ENCODE results near the gene NPTXR.
A peak's percentile ranks its signal among the peaks of the same experiment; 100 is the strongest.

The NPTXR gene

DNA sequence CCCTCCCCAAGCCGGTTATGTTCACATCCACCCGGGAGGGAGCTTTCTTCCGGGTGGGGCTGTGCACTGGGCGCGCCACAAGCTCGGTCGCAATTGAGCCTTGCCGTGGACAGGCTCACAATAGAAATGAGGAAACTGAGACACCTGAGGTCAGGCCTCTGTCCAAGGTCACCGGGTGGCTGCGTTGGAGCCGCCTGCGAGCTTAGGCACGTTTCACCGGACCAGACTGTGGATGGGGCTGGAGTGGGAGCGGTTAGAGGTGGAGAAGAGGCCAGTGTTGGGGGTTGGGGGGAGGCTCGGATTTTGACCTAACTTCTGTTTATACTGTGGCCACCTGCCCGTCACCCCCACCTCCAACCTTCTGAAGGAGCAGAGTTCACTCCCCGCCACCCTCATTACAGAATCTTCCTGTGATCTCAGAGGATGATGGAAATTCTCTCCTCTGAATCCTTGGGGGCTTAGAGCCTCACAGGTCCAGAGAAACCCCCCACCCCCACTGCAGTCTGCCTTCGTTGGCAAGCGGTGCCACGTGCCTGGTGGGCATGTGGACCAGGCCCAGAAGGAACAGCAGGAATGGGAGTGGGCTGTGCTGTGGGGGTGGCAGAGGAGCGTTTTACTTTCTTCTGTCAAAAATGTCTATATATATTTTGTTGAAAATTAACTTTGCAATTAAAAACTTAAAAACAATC, 631 bp upstream of the NPTXR start:
- Histone ChIP-seq H3K27me3 (ENCODE audit: control insufficient read depth, insufficient read depth, low read length) (peaks cover 33% of the 10 kb centered on the region), H3K36me3 (ENCODE audit: control insufficient read depth, insufficient read depth, low read length) (no peaks in the 10 kb centered on the region), H3K4me1 (ENCODE audit: control insufficient read depth, insufficient read depth, low read length) (peaks cover 5% of the 10 kb centered on the region), H3K9ac (ENCODE audit: low read depth, low read length) (no peak overlapping the region), H3K9me3 (ENCODE audit: control insufficient read depth, insufficient read depth, low read length) (no peaks in the 10 kb centered on the region), H3K4me3 (ENCODE audit: low read depth, low read length) (peak overlapping the region; percentile 49)

DNA sequence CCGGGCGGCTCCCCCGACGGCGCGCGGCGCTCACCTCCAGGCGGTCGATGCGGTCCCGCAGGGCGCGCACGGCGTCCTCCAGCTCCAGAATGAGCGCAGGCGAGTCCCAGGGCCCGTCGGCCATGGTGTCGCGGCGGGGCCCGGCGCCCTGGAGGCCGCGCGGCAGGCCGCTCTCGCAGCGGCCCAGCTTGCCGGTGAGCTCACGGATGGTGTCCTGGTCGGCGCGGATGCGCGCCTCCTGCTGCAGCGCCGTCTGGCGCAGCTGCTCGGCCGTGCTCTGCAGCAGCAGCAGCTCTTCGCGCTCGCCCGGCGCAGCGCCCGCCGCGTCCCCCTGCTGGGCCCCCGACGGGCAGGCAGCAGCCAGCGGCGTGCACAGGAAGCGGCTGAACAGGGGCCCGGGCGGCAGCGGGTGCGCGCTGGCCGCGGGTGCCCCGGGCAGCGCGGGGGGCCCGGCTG, 599 bp downstream of the NPTXR start:
- peaks cover 5% of the 10 kb centered on the region for H3K4me1 ChIP-seq (ENCODE audit: control insufficient read depth, insufficient read depth, low read length)
- H3K4me3 ChIP-seq (ENCODE audit: low read depth, low read length): peak overlapping the region; percentile 59
- peaks cover 33% of the 10 kb centered on the region for H3K27me3 ChIP-seq (ENCODE audit: control insufficient read depth, insufficient read depth, low read length)
- no peaks in the 10 kb centered on the region for H3K9me3 ChIP-seq (ENCODE audit: control insufficient read depth, insufficient read depth, low read length)
- no peaks in the 10 kb centered on the region for H3K36me3 ChIP-seq (ENCODE audit: control insufficient read depth, insufficient read depth, low read length)
- peak overlapping the region; percentile 47 for H3K9ac ChIP-seq (ENCODE audit: low read depth, low read length)

DNA sequence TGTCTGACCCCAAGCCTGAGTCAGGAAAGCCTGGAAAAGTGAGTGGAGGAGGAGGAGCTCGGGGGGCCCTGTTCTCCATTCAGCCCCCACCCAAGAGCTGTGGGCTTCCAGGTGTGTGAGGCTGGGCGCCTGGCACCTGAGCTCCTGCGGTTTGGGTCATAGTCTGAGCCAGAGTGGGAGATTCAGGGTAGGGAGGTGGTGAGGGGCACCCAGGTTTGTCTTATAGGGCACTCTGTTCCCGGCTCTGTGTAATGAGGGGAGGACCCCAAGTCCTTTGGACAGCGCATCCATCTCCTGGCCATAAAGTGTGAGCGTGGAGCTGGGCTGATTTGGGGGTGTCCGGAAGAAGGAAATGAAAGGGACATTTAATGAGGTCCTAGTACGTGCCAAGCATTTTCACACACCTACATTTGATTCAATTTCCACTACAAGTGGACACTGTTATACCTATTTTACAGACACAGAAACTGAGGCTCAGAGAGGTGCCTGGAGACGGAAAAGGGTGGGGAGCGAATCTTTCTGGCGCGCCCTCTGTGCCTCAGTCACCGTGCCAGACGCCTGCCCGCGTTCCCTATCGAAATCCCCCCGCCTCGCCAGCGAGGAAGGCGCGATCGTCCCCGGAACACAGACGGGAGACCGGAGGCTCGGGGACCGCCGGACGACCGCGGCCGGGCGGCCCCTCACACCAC, 1.2 kb downstream of the NPTXR start:
- Histone ChIP-seq H3K9me3 (ENCODE audit: control insufficient read depth, insufficient read depth, low read length) (no peaks in the 10 kb centered on the region), H3K4me1 (ENCODE audit: control insufficient read depth, insufficient read depth, low read length) (peaks cover 5% of the 10 kb centered on the region), H3K36me3 (ENCODE audit: control insufficient read depth, insufficient read depth, low read length) (no peaks in the 10 kb centered on the region), H3K9ac (ENCODE audit: low read depth, low read length) (peak overlapping the region; percentile 47), H3K4me3 (ENCODE audit: low read depth, low read length) (peak overlapping the region; percentile 59), H3K27me3 (ENCODE audit: control insufficient read depth, insufficient read depth, low read length) (peaks cover 33% of the 10 kb centered on the region)

DNA sequence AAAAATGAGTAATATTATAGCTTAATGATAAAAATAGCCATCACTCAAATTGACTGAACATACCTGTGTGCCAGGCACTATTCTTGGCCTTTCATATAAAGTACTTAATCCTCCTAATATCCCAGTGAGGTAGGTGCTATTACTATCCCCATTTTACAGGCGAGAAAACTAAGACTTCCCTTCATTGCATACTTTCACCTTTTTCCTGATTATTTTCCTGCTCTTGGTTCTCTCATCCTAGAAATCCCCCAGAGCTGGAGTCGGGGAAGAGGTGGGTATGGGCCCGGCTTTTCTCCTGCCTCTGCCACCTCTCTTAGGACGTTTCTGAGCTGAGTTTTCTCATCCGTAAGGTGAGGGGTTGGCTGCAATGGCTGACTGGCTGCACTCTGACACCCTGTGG, 2.2 kb downstream of the NPTXR start:
- H3K4me3 ChIP-seq (ENCODE audit: low read depth, low read length): no peak overlapping the region
- H3K4me1 ChIP-seq (ENCODE audit: control insufficient read depth, insufficient read depth, low read length): peaks cover 8% of the 10 kb centered on the region
- H3K27me3 ChIP-seq (ENCODE audit: control insufficient read depth, insufficient read depth, low read length): peaks cover 32% of the 10 kb centered on the region
- H3K9ac ChIP-seq (ENCODE audit: low read depth, low read length): no peak overlapping the region
- H3K9me3 ChIP-seq (ENCODE audit: control insufficient read depth, insufficient read depth, low read length): no peaks in the 10 kb centered on the region
- H3K36me3 ChIP-seq (ENCODE audit: control insufficient read depth, insufficient read depth, low read length): no peaks in the 10 kb centered on the region

DNA sequence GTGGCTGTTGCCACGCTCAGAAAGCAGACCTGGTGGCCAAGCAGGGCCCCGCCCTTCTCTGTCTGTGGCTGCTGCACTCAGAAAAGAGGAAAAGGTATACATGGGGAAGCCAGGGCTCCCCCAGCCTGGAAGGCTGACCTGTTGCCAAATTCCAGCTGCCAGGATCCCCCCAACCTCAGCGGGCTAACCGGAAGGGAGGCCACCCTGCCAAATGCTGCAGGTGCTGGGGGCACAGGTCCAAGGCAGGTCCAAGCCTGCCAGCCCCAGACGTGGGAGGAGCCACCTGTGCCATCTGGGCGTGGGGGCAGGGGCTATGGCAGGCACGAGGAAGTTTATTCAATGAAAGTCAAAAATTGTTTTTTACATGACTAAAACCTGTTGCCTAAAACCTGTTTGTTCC, 2.6 kb downstream of the NPTXR start:
- Histone ChIP-seq H3K36me3 (ENCODE audit: control insufficient read depth, insufficient read depth, low read length) (no peaks in the 10 kb centered on the region), H3K4me1 (ENCODE audit: control insufficient read depth, insufficient read depth, low read length) (peaks cover 10% of the 10 kb centered on the region), H3K4me3 (ENCODE audit: low read depth, low read length) (no peak overlapping the region), H3K27me3 (ENCODE audit: control insufficient read depth, insufficient read depth, low read length) (peaks cover 31% of the 10 kb centered on the region), H3K9ac (ENCODE audit: low read depth, low read length) (no peak overlapping the region), H3K9me3 (ENCODE audit: control insufficient read depth, insufficient read depth, low read length) (no peaks in the 10 kb centered on the region)

DNA sequence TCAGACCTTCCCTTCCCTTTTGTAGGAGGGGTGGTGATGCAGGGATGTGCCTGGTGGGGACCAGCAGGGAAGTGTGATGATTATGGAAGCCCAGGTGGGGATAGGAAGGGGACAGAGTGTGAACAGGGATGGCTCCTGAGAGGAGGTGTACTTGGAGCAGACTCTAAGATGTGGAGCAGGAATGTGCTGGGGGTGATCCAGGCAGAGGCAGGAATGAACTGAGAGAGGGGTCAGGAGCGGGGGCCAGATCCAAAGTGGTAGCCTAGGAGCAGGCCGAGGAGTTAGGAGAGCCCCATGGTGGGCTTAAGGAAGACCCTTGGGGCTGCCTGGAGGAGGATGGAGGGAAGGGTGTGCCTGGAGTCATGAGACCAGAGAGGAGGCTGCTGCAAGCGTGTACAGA, 3.7 kb downstream of the NPTXR start:
- Histone ChIP-seq H3K27me3 (ENCODE audit: control insufficient read depth, insufficient read depth, low read length) (peaks cover 24% of the 10 kb centered on the region), H3K4me3 (ENCODE audit: low read depth, low read length) (no peak overlapping the region), H3K4me1 (ENCODE audit: control insufficient read depth, insufficient read depth, low read length) (peaks cover 12% of the 10 kb centered on the region), H3K9ac (ENCODE audit: low read depth, low read length) (no peak overlapping the region), H3K36me3 (ENCODE audit: control insufficient read depth, insufficient read depth, low read length) (no peaks in the 10 kb centered on the region), H3K9me3 (ENCODE audit: control insufficient read depth, insufficient read depth, low read length) (no peaks in the 10 kb centered on the region)

DNA sequence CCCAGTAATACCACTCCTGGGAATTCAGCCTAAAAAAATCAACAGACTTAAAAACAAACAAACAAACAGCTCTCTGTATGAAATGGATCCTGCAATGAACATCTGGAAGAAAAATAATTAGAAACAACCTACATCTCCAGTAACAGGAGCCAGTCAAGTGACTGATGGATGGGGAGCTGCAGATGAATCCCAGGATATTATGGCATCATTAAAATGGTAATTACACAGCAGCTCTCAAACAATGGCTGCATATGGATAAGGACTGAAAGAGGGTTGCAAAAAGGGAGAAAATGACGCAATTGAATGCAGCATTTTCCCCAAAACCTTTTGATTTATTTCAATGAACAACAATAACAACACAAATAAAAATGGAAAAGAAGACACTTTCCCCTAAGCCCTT, 4.1 kb downstream of the NPTXR start:
- H3K4me3 ChIP-seq (ENCODE audit: low read depth, low read length): no peak overlapping the region
- H3K27me3 ChIP-seq (ENCODE audit: control insufficient read depth, insufficient read depth, low read length): peaks cover 19% of the 10 kb centered on the region
- no peak overlapping the region for H3K9ac ChIP-seq (ENCODE audit: low read depth, low read length)
- H3K4me1 ChIP-seq (ENCODE audit: control insufficient read depth, insufficient read depth, low read length): peaks cover 12% of the 10 kb centered on the region
- no peaks in the 10 kb centered on the region for H3K9me3 ChIP-seq (ENCODE audit: control insufficient read depth, insufficient read depth, low read length)
- no peaks in the 10 kb centered on the region for H3K36me3 ChIP-seq (ENCODE audit: control insufficient read depth, insufficient read depth, low read length)

DNA sequence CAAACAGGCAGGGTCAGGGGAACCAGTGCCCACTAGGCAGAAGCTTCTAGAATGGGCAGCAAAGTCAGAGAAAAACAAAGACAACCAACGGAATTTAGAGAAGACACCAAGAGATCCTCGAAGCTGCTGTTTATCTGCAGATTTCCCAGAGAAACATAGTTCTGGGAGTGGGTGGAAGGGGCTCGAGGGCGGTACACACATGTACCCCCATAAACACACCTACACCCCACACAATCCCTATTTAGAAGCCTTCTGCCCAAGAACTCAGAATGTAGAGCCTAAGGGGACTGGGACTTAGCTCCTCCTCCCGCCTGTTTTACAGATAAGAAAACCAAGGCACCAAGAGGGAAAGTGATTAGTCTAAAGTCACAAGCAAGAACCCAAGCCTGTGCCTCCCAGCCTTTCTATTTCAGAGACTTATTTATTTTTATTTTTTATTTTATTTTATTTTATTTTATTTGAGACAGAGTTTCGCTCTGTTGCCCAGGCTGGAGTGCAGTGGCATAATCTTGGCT, 6.4 kb downstream of the NPTXR start:
- Histone ChIP-seq H3K36me3 (ENCODE audit: control insufficient read depth, insufficient read depth, low read length) (no peaks in the 10 kb centered on the region), H3K4me1 (ENCODE audit: control insufficient read depth, insufficient read depth, low read length) (peaks cover 12% of the 10 kb centered on the region), H3K9me3 (ENCODE audit: control insufficient read depth, insufficient read depth, low read length) (no peaks in the 10 kb centered on the region), H3K9ac (ENCODE audit: low read depth, low read length) (no peak overlapping the region), H3K27me3 (ENCODE audit: control insufficient read depth, insufficient read depth, low read length) (peaks cover 10% of the 10 kb centered on the region), H3K4me3 (ENCODE audit: low read depth, low read length) (no peak overlapping the region)

DNA sequence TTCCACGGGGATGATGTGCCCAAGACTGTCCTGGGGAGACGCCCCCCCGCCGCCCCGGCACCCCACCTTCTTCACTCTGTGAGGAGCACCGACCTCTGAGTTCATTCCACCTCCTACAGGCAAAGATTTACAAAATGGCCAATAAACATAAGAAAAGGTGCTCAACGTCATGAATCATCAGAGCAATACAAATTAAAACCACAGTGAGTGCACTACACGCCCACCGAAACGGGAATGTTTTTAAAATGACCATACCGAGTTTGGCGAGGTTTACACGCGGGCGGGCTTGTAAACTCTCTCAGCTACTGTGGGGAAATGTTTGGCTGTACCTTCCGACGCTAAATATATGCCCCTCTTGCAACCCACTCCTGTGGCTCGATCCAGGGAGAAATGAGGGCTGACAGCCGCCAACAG, 7.9 kb downstream of the NPTXR start:
- Histone ChIP-seq H3K4me1 (ENCODE audit: control insufficient read depth, insufficient read depth, low read length) (peaks cover 12% of the 10 kb centered on the region), H3K9me3 (ENCODE audit: control insufficient read depth, insufficient read depth, low read length) (no peaks in the 10 kb centered on the region), H3K36me3 (ENCODE audit: control insufficient read depth, insufficient read depth, low read length) (no peaks in the 10 kb centered on the region), H3K27me3 (ENCODE audit: control insufficient read depth, insufficient read depth, low read length) (no peaks in the 10 kb centered on the region), H3K9ac (ENCODE audit: low read depth, low read length) (no peak overlapping the region), H3K4me3 (ENCODE audit: low read depth, low read length) (no peak overlapping the region)

DNA sequence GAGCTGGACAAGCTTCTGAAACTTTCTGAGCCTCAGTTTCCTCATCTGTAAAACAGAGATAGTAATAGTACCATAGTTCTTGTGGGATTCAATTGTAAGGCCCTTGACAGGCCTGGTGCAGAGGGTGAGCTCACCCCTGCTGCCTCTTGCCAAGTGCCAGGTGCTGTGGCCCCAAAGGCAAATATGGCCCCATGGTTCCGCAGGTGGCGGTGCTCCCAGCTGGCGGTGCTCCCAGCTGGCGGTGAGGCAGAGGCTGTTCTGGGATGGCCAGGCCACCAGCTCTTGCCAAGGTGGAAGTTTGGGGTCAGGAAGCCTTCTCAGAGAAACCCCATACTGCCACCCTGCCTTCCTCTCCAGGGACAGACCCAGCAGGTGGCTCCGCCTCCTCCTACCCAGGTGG, 8.8 kb downstream of the NPTXR start:
- no peak overlapping the region for H3K9ac ChIP-seq (ENCODE audit: low read depth, low read length)
- H3K9me3 ChIP-seq (ENCODE audit: control insufficient read depth, insufficient read depth, low read length): no peaks in the 10 kb centered on the region
- no peaks in the 10 kb centered on the region for H3K27me3 ChIP-seq (ENCODE audit: control insufficient read depth, insufficient read depth, low read length)
- peaks cover 11% of the 10 kb centered on the region for H3K4me1 ChIP-seq (ENCODE audit: control insufficient read depth, insufficient read depth, low read length)
- H3K4me3 ChIP-seq (ENCODE audit: low read depth, low read length): no peak overlapping the region
- H3K36me3 ChIP-seq (ENCODE audit: control insufficient read depth, insufficient read depth, low read length): no peaks in the 10 kb centered on the region

DNA sequence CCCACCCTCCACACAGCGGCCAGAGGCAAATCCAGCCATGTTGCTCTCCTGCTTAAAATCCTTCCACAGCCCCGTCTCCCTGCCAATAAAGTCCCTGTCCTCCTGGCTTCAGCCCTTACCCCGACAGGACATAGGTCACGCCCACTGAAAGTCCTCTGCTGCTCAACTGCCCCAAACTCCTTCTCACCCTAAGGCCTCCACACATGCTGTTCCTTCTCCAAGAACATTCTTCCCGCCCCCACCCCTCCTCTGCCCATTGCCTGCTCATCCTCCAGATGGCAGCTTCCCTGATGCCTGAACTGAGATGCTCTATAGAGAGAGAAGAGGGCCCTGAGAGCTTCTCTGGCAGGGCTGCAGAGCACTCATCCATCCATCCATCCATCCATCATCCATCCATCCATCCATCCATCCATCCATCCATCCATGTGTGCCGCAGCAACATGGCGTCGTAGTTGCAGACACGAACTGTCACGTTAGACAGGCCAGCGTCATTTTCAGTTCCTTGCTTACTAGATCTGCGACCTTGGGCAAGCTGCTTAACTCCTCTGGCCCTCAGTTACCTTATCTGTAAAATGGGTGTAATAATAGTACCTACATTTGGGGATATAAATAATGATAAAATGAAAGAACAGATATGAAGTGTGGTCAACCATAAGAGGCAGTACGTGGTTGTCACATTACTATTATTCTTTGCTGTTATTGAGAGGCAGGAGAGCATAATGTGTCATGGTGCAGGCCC, 9.4 kb downstream of the NPTXR start:
- Histone ChIP-seq H3K9ac (ENCODE audit: low read depth, low read length) (no peak overlapping the region), H3K9me3 (ENCODE audit: control insufficient read depth, insufficient read depth, low read length) (no peaks in the 10 kb centered on the region), H3K4me1 (ENCODE audit: control insufficient read depth, insufficient read depth, low read length) (peaks cover 7% of the 10 kb centered on the region), H3K27me3 (ENCODE audit: control insufficient read depth, insufficient read depth, low read length) (no peaks in the 10 kb centered on the region), H3K36me3 (ENCODE audit: control insufficient read depth, insufficient read depth, low read length) (no peaks in the 10 kb centered on the region), H3K4me3 (ENCODE audit: low read depth, low read length) (no peak overlapping the region)

Data from iPS-15b (cell line).